GM12878 (cell line): Measurements from ENCODE around the gene DDX39B. TPM values are rescaled to one million over a fixed set of nuclear protein-coding genes. Genes with fewer than 3 reads are reported as not detected.

Experiments used
- ATF7 ChIP-seq: fragments of 450-650 bp; IDR thresholded peaks from 2 replicates; pipeline ENCODE4 v1.6.1; 2016; ENCODE audit warnings: low read depth, mild to moderate bottlenecking
- CEBPB ChIP-seq, 2 experiments: fragments of 150-350 bp in 1 of 2; IDR thresholded peaks; 2 replicates each; pipeline ENCODE4 v1.6.1; 2012 to 2014; ENCODE audit warnings: low read depth in 2 of 2, low read length in 2 of 2, borderline replicate concordance in 1 of 2, inconsistent platforms in 1 of 2
- CHD1 ChIP-seq: IDR thresholded peaks from 2 replicates; pipeline ENCODE4 v1.6.1; 2012; ENCODE audit warnings: low read depth, low read length, improper control_type of control experiment
- E2F4 ChIP-seq: IDR thresholded peaks from 2 replicates; pipeline ENCODE4 v1.6.1; 2012; ENCODE audit warnings: low read depth, low read length, improper control_type of control experiment
- MEF2B ChIP-seq: fragments of 450-650 bp; IDR thresholded peaks from 2 replicates; pipeline ENCODE4 v1.6.1; 2018; ENCODE audit warnings: mild to moderate bottlenecking, moderate library complexity; ENCODE audit not compliant: partially characterized antibody, poor library complexity, severe bottlenecking
- NBN ChIP-seq: fragments of 450-650 bp; IDR thresholded peaks from 2 replicates; pipeline ENCODE4 v1.6.1; 2016
- NR2C2 ChIP-seq: IDR thresholded peaks from 2 replicates; pipeline ENCODE4 v1.6.1; 2011; ENCODE audit warnings: borderline replicate concordance, low read depth; ENCODE audit not compliant: control insufficient read depth, insufficient read length
- PAX5 ChIP-seq: IDR thresholded peaks from 2 replicates; pipeline ENCODE4 v1.6.1; 2011; ENCODE audit warnings: low read depth, low read length, borderline replicate concordance
- PBX3 ChIP-seq: IDR thresholded peaks from 2 replicates; pipeline ENCODE4 v1.6.1; 2011; ENCODE audit warnings: mild to moderate bottlenecking, low read depth, low read length, moderate library complexity; ENCODE audit not compliant: insufficient replicate concordance
- SIN3A ChIP-seq: IDR thresholded peaks from 2 replicates; pipeline ENCODE4 v1.6.1; 2012; ENCODE audit warnings: low read depth, low read length, improper control_type of control experiment
- SKIL ChIP-seq: fragments of 450-650 bp; IDR thresholded peaks from 2 replicates; pipeline ENCODE4 v1.6.1; 2017; ENCODE audit warnings: mild to moderate bottlenecking, low read depth, inconsistent platforms; ENCODE audit not compliant: poor library complexity, severe bottlenecking
- TBL1XR1 ChIP-seq: IDR thresholded peaks from 2 replicates; pipeline ENCODE4 v1.6.1; 2012; ENCODE audit warnings: low read depth, low read length, improper control_type of control experiment
- TCF3 ChIP-seq: IDR thresholded peaks from 2 replicates; pipeline ENCODE4 v1.6.1; 2012; ENCODE audit warnings: low read depth, mild to moderate bottlenecking, low read length, borderline replicate concordance; ENCODE audit not compliant: insufficient read depth
- ZBTB11 ChIP-seq: fragments of 450-650 bp; formaldehyde crosslinking; IDR thresholded peaks from 2 replicates; pipeline ENCODE4 v1.5.0; 2022; ENCODE audit warnings: mild to moderate bottlenecking, missing genetic modification characterization
- ZNF217 ChIP-seq: fragments of 450-650 bp; IDR thresholded peaks from 2 replicates; pipeline ENCODE4 v1.6.1; 2017; ENCODE audit warnings: antibody characterized with exemption, mild to moderate bottlenecking
- ZNF687 ChIP-seq: fragments of 450-650 bp; IDR thresholded peaks from 2 replicates; pipeline ENCODE4 v1.6.1; 2017; ENCODE audit warnings: mild to moderate bottlenecking, moderate library complexity
- polyA plus RNA-seq, 11 experiments: library from polyadenylated mRNA; depleted of rRNA in 4 of 11; unstranded in 6 of 11; stranded (reverse) in 5 of 11; fragments of >200 nt; fragmentation: Nextera tagmentation in 4 of 11; fragmentation: Illumina TruSeq in 1 of 11; extraction: Ambion mirVana in 4 of 11; extraction: Trizol in 1 of 11; gene quantifications; 1 replicate in 1 of 11; 2 replicates in 10 of 11; pipeline versions ENCODE4 v1.2.1 to v1.2.3, GENCODE V29; 2011 to 2016; ENCODE audit warnings: inconsistent platforms in 2 of 11, missing spikeins in 2 of 11, low read depth in 1 of 11
- total RNA-seq, 4 experiments: library from RNA; depleted of rRNA in 3 of 4; stranded (reverse); fragments of >200 nt in 3 of 4; fragmentation: Illumina TruSeq in 1 of 4; extraction: Trizol in 1 of 4; gene quantifications; 2 replicates each; pipeline versions ENCODE4 v1.2.1 to v1.2.3, GENCODE V29; 2013 to 2021

The DDX39B gene
- total and polyA plus RNA-seq, 10 of the 15 experiments (the other 5 are each of a cell fraction or from before 2014, with no cell fraction given), result 271 to 661 (median 330) TPM

- TF ChIP-seq ZBTB11 (CRISPR knock-in tag) (no peak), PAX5 (no peak), E2F4 (no peak), ATF7 (peak; percentile 96), MEF2B (no peak), CEBPB (IDR thresholded peaks at IDR 0.05; ENCODE audit: borderline replicate concordance in 1 of 2, low read depth in 2 of 2, low read length in 2 of 2) (no peak), SIN3A (no peak), PBX3 (no peak), CHD1 (peak; percentile 85; the same call in 1 of the 2 replicates), SKIL (peak; percentile 62), ZNF217 (no peak), NR2C2 (no peak), TCF3 (no peak), TBL1XR1 (no peak), ZNF687 (no peak), NBN (peak; percentile 52; the same call in 1 of the 2 replicates)
Observed at GRCh38 chr6:31497531-31498476, 44.0 kb downstream of the DDX39B start, which contains the start of gene MICB (continued).
